Lower leg skin (tissue), 3 donors: ENCODE results near the gene PLA2G4A.

Experiments
- POLR2A ChIP-seq, 2 donors: fragments of 450-650 bp; IDR thresholded peaks; one replicate each; pipeline ENCODE4 v1.6.1; 2016 to 2017; ENCODE audit warnings: antibody characterized with exemption in 2 of 2, mild to moderate bottlenecking in 1 of 2, moderate library complexity in 1 of 2
- TF ChIP-seq, protein P1 (sequence below), 3 donors: fragments of 450-650 bp; IDR thresholded peaks; one replicate each; pipeline ENCODE4 v1.5.1; 2016; ENCODE audit warnings: antibody characterized with exemption in 3 of 3, mild to moderate bottlenecking in 3 of 3, moderate library complexity in 2 of 3

DNA sequence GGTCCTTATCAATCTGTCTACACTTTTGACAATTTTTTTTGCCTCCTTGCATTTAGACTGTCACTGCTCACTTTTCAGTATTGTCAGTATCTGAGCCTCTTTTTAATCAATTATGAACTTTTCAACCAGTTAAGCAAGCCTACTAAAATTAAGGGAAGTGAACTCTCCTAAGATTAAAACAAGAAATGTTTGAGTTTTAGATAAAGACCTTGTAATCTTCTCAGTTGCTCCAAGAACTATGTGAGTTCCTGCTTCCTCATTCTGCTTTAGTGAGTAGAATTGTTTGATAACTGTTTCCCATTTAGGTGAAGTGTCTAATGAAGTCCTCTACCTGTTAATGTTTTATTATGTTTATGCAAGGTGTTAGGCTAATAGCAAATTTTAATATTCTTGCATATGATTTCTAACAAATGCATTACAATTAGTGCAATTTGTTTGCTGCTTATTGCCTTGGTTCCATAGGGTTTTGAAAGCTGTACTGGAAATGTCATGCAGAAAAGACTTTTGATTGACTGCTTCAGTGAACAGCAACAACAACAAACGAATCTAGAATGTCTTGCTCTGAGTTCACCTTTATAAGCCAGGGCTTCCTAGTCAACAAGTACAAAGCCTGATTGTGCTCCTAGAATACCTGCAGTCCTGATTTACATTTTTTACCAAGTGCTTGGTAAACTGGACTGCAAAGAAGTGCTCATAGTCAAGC lies 40.9 kb downstream of the PLA2G4A start:
- TF ChIP-seq, protein P1, sequence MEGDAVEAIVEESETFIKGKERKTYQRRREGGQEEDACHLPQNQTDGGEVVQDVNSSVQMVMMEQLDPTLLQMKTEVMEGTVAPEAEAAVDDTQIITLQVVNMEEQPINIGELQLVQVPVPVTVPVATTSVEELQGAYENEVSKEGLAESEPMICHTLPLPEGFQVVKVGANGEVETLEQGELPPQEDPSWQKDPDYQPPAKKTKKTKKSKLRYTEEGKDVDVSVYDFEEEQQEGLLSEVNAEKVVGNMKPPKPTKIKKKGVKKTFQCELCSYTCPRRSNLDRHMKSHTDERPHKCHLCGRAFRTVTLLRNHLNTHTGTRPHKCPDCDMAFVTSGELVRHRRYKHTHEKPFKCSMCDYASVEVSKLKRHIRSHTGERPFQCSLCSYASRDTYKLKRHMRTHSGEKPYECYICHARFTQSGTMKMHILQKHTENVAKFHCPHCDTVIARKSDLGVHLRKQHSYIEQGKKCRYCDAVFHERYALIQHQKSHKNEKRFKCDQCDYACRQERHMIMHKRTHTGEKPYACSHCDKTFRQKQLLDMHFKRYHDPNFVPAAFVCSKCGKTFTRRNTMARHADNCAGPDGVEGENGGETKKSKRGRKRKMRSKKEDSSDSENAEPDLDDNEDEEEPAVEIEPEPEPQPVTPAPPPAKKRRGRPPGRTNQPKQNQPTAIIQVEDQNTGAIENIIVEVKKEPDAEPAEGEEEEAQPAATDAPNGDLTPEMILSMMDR (IDR thresholded peaks at IDR 0.05): no peak
- no peak for TF ChIP-seq POLR2A (IDR thresholded peaks at IDR 0.05)
